VCaP (cell line): ENCODE data around the gene CLSTN2.

Source experiments
- H3K27ac ChIP-seq: fragments of 450-650 bp; 2 replicates; pipeline ENCODE4 v1.5.1; 2017
- TF ChIP-seq, protein P1 (sequence below): fragments of 450-650 bp; conservative IDR thresholded peaks from 2 replicates; pipeline ENCODE4 v1.5.1; 2017; ENCODE audit warnings: mild to moderate bottlenecking, moderate library complexity

Gene CLSTN2

DNA sequence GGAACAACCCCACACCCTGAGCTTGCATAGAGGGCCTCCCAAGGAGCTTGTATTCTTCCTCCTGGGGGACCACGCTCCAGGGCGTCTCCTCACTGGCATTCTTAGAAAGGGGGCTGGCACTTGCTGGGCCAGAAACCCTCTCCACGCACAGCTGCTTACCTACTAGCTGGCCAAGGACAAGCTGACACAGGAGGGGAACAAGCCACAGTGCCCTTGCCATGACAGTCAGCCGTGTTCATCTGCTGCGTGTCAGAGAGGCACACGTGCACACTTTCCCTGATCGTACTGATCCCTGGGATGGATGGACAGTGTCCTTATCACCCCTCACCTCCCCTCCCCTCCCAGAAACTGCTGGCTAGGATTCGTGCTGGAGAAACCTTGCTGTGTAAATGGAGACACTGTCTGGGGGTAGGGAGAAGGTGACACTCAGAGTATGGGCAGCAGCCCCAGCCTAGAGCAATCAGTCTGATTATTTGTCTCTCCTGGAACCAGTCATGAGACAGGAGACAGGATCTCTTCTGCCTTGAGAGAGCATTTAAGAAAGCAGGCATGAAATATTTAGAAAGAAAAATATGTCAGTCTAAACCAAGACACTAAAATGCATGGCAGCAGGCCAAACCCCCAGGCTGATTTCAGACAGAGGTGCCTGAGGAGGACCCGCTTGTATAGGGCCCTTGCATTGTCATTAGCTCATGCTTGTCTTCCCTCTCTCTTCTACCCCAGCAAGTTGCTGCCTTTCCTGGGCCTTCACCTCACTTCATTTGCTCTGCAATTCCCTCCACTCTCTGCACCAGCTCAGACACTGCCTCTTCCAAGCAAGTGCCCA is 431.1 kb downstream of the CLSTN2 start:
- no peak overlapping the region for H3K27ac ChIP-seq
- TF ChIP-seq, protein P1, sequence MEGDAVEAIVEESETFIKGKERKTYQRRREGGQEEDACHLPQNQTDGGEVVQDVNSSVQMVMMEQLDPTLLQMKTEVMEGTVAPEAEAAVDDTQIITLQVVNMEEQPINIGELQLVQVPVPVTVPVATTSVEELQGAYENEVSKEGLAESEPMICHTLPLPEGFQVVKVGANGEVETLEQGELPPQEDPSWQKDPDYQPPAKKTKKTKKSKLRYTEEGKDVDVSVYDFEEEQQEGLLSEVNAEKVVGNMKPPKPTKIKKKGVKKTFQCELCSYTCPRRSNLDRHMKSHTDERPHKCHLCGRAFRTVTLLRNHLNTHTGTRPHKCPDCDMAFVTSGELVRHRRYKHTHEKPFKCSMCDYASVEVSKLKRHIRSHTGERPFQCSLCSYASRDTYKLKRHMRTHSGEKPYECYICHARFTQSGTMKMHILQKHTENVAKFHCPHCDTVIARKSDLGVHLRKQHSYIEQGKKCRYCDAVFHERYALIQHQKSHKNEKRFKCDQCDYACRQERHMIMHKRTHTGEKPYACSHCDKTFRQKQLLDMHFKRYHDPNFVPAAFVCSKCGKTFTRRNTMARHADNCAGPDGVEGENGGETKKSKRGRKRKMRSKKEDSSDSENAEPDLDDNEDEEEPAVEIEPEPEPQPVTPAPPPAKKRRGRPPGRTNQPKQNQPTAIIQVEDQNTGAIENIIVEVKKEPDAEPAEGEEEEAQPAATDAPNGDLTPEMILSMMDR = no peak

DNA sequence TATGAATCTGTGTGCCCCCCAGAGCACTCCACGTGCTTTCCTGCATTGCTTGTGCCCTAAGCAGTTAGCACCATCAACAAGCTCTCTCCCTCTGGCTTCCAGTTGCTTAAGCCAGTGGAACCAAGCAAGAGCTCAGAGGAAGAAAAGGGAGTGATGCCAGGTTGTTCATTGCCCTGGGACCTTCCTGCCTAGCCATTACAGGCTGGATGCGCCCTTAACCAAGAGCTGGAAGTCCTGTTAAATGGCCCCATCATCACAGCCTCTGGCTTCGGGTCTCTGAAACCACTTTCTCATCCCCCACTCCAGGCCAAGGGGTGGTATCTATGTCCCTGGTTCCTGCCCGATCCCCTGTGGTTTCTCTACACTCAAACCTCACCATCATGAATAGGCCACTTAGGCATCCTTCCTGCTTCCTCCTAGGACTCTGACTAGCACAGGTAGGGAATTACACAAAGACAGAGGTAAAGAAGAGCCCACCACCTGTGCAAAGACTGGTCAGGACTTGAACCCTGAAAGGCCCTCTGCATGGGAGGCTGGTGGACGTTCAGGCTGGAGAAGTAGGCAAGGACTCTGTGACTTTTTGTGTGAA is 433.3 kb downstream of the CLSTN2 start:
- H3K27ac ChIP-seq = no peak overlapping the region
- TF ChIP-seq, protein P1 = no peak

DNA sequence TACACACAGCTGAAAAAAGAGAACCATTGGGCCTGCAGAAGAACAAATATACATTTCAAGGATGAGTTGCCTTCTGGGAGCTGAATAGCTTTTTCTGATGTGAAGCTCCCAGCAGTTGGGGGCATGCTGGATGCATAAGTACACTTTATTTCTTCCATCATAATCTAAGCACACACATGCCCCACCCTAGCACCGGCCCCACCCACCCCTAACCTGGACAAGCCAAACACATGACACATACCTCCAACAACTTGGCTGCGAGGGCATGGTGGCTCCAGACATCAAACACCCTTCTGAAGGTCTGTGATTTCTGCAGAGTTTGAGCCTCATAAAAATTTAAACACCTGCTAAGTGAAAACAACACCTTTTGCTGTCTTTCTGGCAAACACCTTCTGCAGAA is 435.7 kb downstream of the CLSTN2 start:
- no peak overlapping the region for H3K27ac ChIP-seq
- TF ChIP-seq, protein P1 = no peak

DNA sequence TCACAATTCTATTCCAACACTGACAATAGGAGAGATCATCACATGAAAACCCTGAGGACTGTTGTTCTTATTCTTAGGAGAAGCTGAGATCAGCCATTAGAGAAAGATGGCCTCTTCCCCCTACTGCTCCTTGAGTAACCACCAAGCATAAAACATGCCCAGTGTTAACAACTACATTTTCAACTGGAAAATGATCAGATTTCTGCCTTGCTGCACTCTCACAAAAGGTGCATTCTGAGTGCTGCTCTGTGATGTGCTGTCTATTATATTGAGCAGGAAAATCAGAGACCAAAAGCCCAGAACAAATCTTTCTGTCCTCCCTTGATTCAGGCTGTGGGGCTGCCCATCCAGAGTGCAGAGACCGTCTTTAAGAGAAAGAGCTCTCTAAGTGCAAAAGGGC is 438.2 kb downstream of the CLSTN2 start:
- H3K27ac ChIP-seq = no peak overlapping the region
- TF ChIP-seq, protein P1 = no peak

DNA sequence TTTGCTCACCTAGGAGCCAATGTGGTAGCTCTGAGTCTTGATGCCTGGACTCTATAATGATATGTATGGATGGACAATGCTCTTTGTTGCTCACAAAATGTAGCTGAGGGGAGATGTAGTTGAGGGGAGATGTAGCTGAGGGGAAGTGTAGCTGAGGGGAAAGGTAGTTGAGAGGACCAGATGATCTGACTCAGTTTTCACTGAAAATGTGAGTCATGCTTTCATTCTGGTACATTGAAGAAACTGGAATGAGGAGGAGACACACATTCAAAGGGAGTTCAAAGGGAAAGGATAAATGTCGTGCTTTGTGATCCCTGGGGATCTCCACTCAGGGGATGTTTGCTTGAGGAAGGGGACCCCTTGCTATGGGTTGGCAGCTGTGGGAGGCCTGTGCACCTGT is 440.0 kb downstream of the CLSTN2 start:
- TF ChIP-seq, protein P1 = no peak
- no peak overlapping the region for H3K27ac ChIP-seq

DNA sequence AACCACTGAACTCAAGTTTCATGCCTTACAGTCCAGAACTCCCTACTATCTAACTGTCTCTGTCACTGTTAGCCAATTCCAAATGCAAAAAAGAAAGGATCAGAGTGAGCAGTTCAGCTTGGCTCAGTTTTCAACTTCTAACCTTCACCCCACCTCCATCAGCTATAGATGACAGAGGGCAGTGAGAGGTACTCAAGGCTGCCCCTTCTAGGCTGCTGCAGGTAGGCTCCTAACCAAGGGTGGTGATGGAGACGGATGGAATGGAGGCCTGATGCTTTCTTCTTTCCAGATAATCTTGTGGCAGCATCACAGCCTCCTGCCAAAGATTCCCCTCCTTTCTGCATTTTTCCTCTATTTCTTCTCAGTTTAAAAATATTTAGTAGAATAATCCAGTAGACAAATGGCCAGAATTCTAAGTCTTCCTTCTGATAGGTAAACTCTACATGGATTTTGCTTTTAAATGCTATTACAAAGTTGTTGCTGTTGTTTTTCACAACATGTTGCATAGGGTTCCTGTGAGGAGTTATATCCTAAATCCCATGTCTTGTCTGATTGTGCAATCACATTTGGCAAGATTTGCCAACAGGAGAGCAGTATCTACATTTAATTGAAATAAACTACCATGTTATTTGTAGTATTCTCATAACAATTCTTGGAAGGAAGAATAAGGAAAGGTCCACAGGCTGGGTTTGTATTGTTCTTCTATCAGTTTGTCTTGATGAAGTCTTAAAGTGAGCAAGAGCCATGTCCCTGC is 441.3 kb downstream of the CLSTN2 start:
- no peak overlapping the region for H3K27ac ChIP-seq
- TF ChIP-seq, protein P1 = no peak

DNA sequence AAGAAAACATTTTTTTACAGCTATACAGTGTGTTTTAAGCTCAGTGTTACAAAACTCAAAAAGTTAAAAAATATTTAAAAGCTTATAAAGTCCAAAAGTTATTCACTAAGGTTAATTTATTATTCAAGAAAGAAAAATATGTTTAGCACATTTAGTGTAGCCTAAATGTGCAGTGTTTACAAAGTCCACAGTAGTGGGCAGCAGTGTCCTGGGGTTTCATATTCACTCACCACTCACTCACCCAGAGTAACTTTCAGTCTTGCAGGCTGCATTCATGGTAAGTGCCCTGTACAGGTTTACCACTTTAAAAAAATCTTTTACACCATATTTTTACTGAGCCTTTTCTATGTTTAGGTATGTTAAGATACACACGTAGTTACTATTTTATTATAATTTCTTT is 442.7 kb downstream of the CLSTN2 start:
- no peak overlapping the region for H3K27ac ChIP-seq
- TF ChIP-seq, protein P1 = no peak
